ENCODE measurements around the gene MTF2. TPM values are rescaled to one million over a fixed set of nuclear protein-coding genes. Genes with fewer than 3 reads are reported as not detected.

Gene MTF2
- total RNA-seq, 1 experiment from 2014 or later: 17.0 TPM

DNA sequence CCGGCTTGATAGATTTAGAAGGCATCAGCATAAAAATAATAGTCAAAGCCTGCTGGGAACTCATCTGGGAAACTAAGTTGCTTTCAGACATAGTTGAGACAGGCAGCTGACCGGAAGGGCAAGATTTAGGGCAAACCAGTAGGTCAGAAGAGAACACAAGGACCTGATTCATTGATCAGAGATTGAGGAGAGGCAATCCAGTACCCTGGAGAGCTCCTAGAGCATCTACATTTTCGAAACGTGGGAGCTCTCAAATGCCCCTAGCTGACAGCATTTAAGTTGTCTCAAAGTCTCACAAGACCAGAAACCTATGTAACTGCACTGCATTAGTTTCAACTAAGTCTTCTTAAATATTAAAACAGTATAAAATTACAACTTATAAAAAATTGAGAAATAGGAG is 22.9 kb upstream of the MTF2 start:
- DNase-seq (ENCODE audit: unreplicated experiment): peak; percentile 44
- Mint-ChIP-seq H3K9me3 (ENCODE audit: unreplicated experiment) (no peaks in the 10 kb centered on the region), H3K27me3 (ENCODE audit: insufficient read depth, unreplicated experiment) (peaks cover 67% of the 10 kb centered on the region), H3K4me3 (ENCODE audit: unreplicated experiment) (no peak overlapping the region), H3K27ac (ENCODE audit: low read depth, unreplicated experiment) (no peak overlapping the region), H3K36me3 (ENCODE audit: insufficient read depth, unreplicated experiment) (peaks cover 5% of the 10 kb centered on the region), H3K4me1 (ENCODE audit: insufficient read depth, unreplicated experiment) (no peaks in the 10 kb centered on the region)
- intact Hi-C loops (cut with micrococcal nuclease): no loop called here
- ChIA-PET POLR2A (interaction anchor here (2.6 kb wide), 1 partner anchor 22 kb away, joined by 8 read pairs; the partner anchor contains the start of gene MTF2), CTCF (interaction anchor here (0.6 to 1.6 kb wide), 2 partner anchors 11 to 283 kb away, joined by 3 to 6 read pairs; no protein-coding TSS in a partner anchor)
- BruUV-seq (replicated peaks): no TSS peak
- TF ChIP-seq, protein P1, sequence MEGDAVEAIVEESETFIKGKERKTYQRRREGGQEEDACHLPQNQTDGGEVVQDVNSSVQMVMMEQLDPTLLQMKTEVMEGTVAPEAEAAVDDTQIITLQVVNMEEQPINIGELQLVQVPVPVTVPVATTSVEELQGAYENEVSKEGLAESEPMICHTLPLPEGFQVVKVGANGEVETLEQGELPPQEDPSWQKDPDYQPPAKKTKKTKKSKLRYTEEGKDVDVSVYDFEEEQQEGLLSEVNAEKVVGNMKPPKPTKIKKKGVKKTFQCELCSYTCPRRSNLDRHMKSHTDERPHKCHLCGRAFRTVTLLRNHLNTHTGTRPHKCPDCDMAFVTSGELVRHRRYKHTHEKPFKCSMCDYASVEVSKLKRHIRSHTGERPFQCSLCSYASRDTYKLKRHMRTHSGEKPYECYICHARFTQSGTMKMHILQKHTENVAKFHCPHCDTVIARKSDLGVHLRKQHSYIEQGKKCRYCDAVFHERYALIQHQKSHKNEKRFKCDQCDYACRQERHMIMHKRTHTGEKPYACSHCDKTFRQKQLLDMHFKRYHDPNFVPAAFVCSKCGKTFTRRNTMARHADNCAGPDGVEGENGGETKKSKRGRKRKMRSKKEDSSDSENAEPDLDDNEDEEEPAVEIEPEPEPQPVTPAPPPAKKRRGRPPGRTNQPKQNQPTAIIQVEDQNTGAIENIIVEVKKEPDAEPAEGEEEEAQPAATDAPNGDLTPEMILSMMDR (IDR thresholded peaks at IDR 0.05; ENCODE audit: unreplicated experiment): no peak

DNA sequence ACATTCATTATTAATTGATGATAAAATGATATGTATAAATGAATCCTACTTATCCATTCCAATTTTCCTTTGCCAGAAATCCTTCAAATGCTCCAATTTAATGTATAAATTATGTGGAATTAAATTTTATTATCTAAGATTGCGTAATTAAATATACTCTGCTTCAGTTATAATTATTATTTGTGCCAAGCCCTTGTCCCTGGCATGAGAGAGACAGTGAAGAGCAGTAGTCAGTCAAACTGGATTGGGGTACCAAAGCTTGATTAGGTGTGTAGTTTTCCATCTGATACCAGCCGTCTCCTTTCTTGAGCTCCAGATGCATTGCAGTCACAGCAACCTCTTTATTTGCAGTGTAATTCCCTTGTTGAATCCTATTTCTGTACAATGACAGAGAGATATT is 22.4 kb upstream of the MTF2 start:
- Mint-ChIP-seq H3K27me3 (ENCODE audit: insufficient read depth, unreplicated experiment) (peaks cover 67% of the 10 kb centered on the region), H3K4me3 (ENCODE audit: unreplicated experiment) (no peak overlapping the region), H3K27ac (ENCODE audit: low read depth, unreplicated experiment) (no peak overlapping the region), H3K9me3 (ENCODE audit: unreplicated experiment) (no peaks in the 10 kb centered on the region), H3K4me1 (ENCODE audit: insufficient read depth, unreplicated experiment) (no peaks in the 10 kb centered on the region), H3K36me3 (ENCODE audit: insufficient read depth, unreplicated experiment) (peaks cover under 1% of the 10 kb centered on the region)
- ChIA-PET POLR2A (interaction anchor here (2.6 kb wide), 1 partner anchor 22 kb away, joined by 8 read pairs; the partner anchor contains the start of gene MTF2), CTCF (interaction anchor here (0.6 to 1.6 kb wide), 2 partner anchors 11 to 283 kb away, joined by 3 to 6 read pairs; no protein-coding TSS in a partner anchor)
- no peak for DNase-seq (ENCODE audit: unreplicated experiment)
- intact Hi-C loops (cut with micrococcal nuclease): no loop called here
- no TSS peak for BruUV-seq (replicated peaks)
- TF ChIP-seq, protein P1 (IDR thresholded peaks at IDR 0.05; ENCODE audit: unreplicated experiment): no peak

DNA sequence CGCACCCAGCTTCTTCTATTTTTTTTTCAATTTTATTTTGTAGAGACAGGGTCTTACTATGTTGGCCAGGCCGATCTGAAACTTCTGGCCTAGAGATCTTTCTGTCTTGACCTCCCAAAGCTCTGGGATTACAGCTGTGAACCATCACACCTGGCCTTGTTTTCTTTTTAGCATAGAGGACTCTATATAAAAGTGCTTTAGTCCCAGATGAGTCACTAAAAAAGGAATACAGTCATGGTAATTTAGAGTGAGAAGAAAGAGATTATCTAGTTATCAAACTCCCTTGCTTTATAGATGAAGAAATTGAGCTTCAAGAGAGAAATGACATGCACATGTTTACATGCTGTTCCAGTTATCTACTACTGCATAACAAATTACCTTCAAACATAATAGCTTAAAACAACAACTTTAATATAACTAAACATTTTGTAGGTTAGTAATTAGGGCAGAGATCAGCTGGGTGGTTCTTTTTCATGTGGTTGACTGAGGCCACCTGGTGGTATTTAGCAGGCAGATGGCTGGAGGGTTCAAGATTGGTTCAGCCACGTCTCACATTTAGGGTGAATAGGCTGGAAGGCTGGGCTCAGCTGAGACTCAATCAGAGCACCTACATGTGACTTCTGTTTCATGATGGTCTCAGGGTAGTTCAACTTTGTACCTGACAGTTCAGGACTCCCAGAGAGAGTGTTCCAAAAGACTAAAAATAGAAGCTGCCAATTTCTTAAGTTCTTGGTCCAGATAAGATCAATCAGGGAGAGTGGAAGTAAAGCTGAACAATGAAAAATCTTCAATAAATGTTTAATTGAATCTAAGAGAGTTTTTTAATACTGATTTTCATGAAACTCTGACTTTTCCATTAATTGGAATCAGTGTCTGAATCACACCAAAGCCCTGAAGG is 16.9 kb upstream of the MTF2 start:
- TF ChIP-seq, protein P1 (IDR thresholded peaks at IDR 0.05; ENCODE audit: unreplicated experiment): peak; percentile 29
- ChIA-PET CTCF (interaction anchor here (0.5 to 2.9 kb wide), 25 partner anchors 9 to 525 kb away, joined by 3 to 28 read pairs (median 5); no protein-coding TSS in a partner anchor), POLR2A (interaction anchor here (0.7 to 2.9 kb wide), 4 partner anchors 9 to 202 kb away, joined by 3 to 21 read pairs (median 4); partner anchors contain the start of gene MTF2)
- peak; percentile 62 for DNase-seq (ENCODE audit: unreplicated experiment)
- intact Hi-C loops (cut with micrococcal nuclease): loop anchor here (1.0 kb wide), 3 partner anchors 41 to 203 kb away; no protein-coding TSS in a partner anchor
- no peaks in the 10 kb centered on the region for H3K9me3 Mint-ChIP-seq (ENCODE audit: unreplicated experiment)
- H3K27ac Mint-ChIP-seq (ENCODE audit: low read depth, unreplicated experiment): no peak overlapping the region
- peaks cover 65% of the 10 kb centered on the region for H3K27me3 Mint-ChIP-seq (ENCODE audit: insufficient read depth, unreplicated experiment)
- no TSS peak for BruUV-seq (replicated peaks)
- no peaks in the 10 kb centered on the region for H3K4me1 Mint-ChIP-seq (ENCODE audit: insufficient read depth, unreplicated experiment)
- H3K4me3 Mint-ChIP-seq (ENCODE audit: unreplicated experiment): no peak overlapping the region
- peaks cover 4% of the 10 kb centered on the region for H3K36me3 Mint-ChIP-seq (ENCODE audit: insufficient read depth, unreplicated experiment)

DNA sequence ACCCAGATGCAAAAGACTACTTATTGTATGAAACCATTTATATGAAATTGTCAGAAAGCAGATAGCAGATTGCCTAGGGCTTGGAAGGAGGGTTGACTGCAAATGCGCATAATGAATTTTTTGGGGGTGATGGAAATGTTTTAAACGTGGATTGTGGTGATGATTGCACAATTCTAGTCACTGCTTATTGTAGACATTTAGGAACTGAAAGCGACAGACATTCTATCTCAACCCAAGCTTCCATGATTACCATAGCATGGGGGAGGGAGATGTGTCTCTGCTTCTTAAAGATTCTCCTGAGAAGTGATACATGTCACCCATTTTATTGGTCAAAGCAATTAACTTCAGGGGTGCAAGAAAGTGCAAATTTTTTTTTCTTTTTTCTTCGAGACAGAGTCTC is 2.8 kb upstream of the MTF2 start:
- POLR2A ChIA-PET: no interaction called here
- Mint-ChIP-seq H3K27me3 (ENCODE audit: insufficient read depth, unreplicated experiment) (no peaks in the 10 kb centered on the region), H3K4me3 (ENCODE audit: unreplicated experiment) (no peak overlapping the region), H3K9me3 (ENCODE audit: unreplicated experiment) (no peaks in the 10 kb centered on the region), H3K27ac (ENCODE audit: low read depth, unreplicated experiment) (no peak overlapping the region), H3K4me1 (ENCODE audit: insufficient read depth, unreplicated experiment) (peaks cover 12% of the 10 kb centered on the region), H3K36me3 (ENCODE audit: insufficient read depth, unreplicated experiment) (peaks cover 10% of the 10 kb centered on the region)
- no TSS peak for BruUV-seq (replicated peaks)
- CTCF ChIA-PET: interaction anchor here (0.8 kb wide), 1 partner anchor 1062 kb away, joined by 3 read pairs; no protein-coding TSS in a partner anchor
- no peak for DNase-seq (ENCODE audit: unreplicated experiment)
- intact Hi-C loops (cut with micrococcal nuclease): no loop called here
- TF ChIP-seq, protein P1 (IDR thresholded peaks at IDR 0.05; ENCODE audit: unreplicated experiment): no peak

Data from MCF 10A (cell line).